RWPE2 (cell line): ENCODE results near the gene SOAT1.

Experiments used
- ATAC-seq: fragments of 200-7000 bp; cut with Tn5 transposase; 3 replicates; pipeline ENCODE4 v1.9.1; 2021; ENCODE audit warnings: low read depth
- DNase-seq: peaks from one replicate; pipeline ENCODE4 v3.0.0-alpha.2; 2020; ENCODE audit warnings: low spot score
- H3K27ac ChIP-seq: fragments of 450-650 bp; 2 replicates; pipeline ENCODE4 v1.5.1; 2017; ENCODE audit warnings: mild to moderate bottlenecking; ENCODE audit not compliant: poor library complexity, severe bottlenecking
- H3K27me3 ChIP-seq: fragments of 250-450 bp; sonication (Bioruptor Pico); 2 replicates; pipeline ENCODE4 v1.5.1; 2021; ENCODE audit warnings: mild to moderate bottlenecking, moderate library complexity; ENCODE audit not compliant: insufficient read depth, poor library complexity, severe bottlenecking
- H3K36me3 ChIP-seq: fragments of 250-450 bp; sonication (Bioruptor Pico); 2 replicates; pipeline ENCODE4 v1.5.1; 2020; ENCODE audit warnings: low read depth, mild to moderate bottlenecking, moderate library complexity
- H3K4me1 ChIP-seq: fragments of 250-450 bp; sonication (Bioruptor Pico); 2 replicates; pipeline ENCODE4 v1.5.1; 2021; ENCODE audit warnings: mild to moderate bottlenecking, moderate library complexity; ENCODE audit not compliant: insufficient read depth, poor library complexity, severe bottlenecking
- H3K4me3 ChIP-seq: fragments of 250-450 bp; sonication (Bioruptor Pico); 2 replicates; pipeline ENCODE4 v1.5.1; 2021; ENCODE audit warnings: mild to moderate bottlenecking, moderate library complexity; ENCODE audit not compliant: severe bottlenecking
- H3K9me3 ChIP-seq: fragments of 250-450 bp; sonication (Bioruptor Pico); 2 replicates; pipeline ENCODE4 v1.5.1; 2021; ENCODE audit warnings: mild to moderate bottlenecking, moderate library complexity; ENCODE audit not compliant: severe bottlenecking
- TF ChIP-seq, protein P1 (sequence below): fragments of 450-650 bp; IDR thresholded peaks from one replicate; pipeline ENCODE4 v1.5.1; 2017; ENCODE audit warnings: mild to moderate bottlenecking, moderate library complexity; ENCODE audit not compliant: poor library complexity, severe bottlenecking

Gene SOAT1

DNA sequence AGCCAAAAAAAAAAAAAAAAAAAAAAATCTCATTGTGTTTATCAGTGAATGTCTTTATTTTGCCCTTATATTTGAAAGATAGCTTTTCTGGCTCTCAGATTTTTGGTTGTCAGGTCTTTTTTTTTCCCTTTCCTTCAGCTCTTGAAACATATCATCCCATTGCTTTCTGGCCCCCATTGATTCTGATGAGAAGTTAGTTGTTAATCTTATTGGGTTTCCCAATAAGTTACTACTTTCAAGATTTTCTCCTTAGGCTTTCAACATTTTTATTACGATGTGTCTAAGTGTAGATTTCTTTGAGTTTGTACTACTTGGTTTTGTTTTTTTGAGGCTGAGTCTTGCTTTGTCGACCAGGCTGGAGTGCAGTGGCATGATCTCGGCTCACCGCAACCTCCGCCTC, 14.7 kb upstream of the SOAT1 start:
- H3K4me3 ChIP-seq: no peak overlapping the region
- no peak for ATAC-seq
- no peaks in the 10 kb centered on the region for H3K27me3 ChIP-seq
- no peaks in the 10 kb centered on the region for H3K9me3 ChIP-seq
- H3K27ac ChIP-seq: no peak overlapping the region
- TF ChIP-seq, protein P1, sequence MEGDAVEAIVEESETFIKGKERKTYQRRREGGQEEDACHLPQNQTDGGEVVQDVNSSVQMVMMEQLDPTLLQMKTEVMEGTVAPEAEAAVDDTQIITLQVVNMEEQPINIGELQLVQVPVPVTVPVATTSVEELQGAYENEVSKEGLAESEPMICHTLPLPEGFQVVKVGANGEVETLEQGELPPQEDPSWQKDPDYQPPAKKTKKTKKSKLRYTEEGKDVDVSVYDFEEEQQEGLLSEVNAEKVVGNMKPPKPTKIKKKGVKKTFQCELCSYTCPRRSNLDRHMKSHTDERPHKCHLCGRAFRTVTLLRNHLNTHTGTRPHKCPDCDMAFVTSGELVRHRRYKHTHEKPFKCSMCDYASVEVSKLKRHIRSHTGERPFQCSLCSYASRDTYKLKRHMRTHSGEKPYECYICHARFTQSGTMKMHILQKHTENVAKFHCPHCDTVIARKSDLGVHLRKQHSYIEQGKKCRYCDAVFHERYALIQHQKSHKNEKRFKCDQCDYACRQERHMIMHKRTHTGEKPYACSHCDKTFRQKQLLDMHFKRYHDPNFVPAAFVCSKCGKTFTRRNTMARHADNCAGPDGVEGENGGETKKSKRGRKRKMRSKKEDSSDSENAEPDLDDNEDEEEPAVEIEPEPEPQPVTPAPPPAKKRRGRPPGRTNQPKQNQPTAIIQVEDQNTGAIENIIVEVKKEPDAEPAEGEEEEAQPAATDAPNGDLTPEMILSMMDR: no peak
- DNase-seq: no peak
- no peaks in the 10 kb centered on the region for H3K36me3 ChIP-seq
- H3K4me1 ChIP-seq: no peaks in the 10 kb centered on the region

DNA sequence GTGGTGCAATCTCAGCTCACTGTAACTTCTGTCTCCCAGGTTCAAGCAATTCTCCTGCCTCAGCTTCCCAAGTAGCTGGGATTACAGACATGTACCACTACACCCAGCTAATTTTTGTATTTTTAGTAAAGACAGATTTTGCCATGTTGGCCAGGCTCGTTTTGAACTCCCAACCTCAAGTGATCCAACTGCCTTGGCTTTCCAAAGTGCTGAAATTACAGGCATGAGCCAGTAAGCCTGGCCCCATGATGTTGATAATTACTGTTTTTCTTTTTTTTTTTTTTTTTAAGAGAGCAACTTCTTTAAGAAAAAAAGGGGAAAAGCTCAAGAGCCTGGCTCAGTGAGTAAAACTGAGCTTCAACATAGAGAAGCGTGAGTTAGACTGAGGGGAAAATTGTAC, 9.6 kb upstream of the SOAT1 start:
- no peak overlapping the region for H3K4me3 ChIP-seq
- no peak for ATAC-seq

DNA sequence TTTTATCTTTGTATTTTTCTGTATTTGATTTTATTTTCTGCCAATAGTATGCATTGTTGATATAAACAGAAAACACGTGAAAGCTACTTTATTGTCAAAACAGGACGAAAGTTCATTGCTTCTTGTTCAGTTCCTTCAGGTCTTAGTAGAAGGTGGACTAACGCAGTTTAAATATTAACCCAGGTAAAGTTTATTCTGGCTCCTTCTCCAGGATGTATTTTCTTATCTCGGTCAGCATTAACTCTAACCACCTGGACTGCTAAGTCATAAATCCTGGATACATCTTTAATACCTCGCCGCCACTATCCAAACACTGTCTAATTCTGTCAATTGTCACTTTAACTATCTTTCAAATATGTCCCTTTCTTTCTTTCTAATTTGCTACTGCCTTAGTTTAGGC, 5.7 kb upstream of the SOAT1 start:
- ATAC-seq: no peak
- Histone ChIP-seq H3K4me1 (no peaks in the 10 kb centered on the region), H3K4me3 (no peak overlapping the region), H3K27me3 (no peaks in the 10 kb centered on the region), H3K9me3 (no peaks in the 10 kb centered on the region), H3K27ac (no peak overlapping the region), H3K36me3 (no peaks in the 10 kb centered on the region)
- DNase-seq: no peak
- TF ChIP-seq, protein P1: no peak

More for the DNA sequence above, 9.6 kb upstream of the SOAT1 start:
- H3K4me1 ChIP-seq: no peaks in the 10 kb centered on the region
- no peaks in the 10 kb centered on the region for H3K9me3 ChIP-seq
- DNase-seq: no peak
- TF ChIP-seq, protein P1: no peak
- H3K27ac ChIP-seq: no peak overlapping the region
- no peaks in the 10 kb centered on the region for H3K36me3 ChIP-seq
- no peaks in the 10 kb centered on the region for H3K27me3 ChIP-seq

DNA sequence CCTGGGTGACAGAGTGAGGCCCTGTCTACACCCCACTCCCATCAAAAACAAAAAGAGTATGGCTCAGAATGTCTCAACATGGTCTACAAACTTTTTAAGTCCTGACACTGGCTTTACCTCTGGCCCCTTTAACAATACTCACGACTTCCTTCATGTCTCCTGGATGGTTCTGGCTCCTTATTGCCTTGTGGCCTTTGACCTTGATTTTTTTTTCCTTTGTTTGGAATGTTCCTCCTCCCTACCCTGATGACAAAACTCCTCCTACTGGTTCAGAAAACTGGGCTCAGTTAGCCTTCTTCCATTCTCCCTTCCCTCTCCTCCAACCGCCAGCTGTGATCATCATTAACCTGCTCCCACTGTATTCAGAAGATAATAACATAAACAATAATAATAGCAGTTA, 4.6 kb upstream of the SOAT1 start:
- Histone ChIP-seq H3K27ac (no peak overlapping the region), H3K9me3 (no peaks in the 10 kb centered on the region), H3K4me3 (no peak overlapping the region), H3K27me3 (no peaks in the 10 kb centered on the region), H3K36me3 (no peaks in the 10 kb centered on the region), H3K4me1 (no peaks in the 10 kb centered on the region)
- DNase-seq: no peak
- TF ChIP-seq, protein P1: no peak
- ATAC-seq: no peak

DNA sequence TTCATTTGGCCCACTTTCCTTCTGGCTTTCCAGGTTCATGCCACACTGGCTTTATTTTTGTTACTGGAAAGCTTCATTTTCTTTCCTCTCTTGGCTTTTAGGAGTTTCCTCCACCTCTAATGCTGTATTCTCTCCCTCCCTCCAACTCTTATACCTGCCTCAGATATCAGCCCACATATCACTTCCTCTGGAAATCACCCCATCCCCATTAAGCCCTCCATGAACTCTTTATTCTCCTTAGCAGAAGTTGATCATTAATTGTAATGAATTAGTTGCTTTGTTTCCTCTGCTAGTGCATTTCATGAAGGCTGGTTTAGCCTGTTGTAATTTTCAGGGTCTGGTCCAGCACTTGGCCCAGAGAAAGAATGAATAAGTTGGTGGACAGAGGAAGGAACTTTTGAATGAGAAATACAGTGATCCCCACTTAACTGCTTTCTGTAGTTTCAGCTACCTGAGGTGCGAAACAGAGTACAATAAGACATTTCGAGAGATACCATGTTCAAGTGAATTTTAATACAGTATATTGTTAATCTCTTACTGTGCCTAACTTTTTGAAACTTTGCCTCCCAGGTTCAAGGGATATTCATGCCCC, 1.7 kb downstream of the SOAT1 start:
- Histone ChIP-seq H3K36me3 (no peaks in the 10 kb centered on the region), H3K27me3 (no peaks in the 10 kb centered on the region), H3K4me3 (no peak overlapping the region), H3K4me1 (peaks cover 4% of the 10 kb centered on the region), H3K27ac (peak overlapping the region; percentile 53), H3K9me3 (no peaks in the 10 kb centered on the region)
- TF ChIP-seq, protein P1: no peak
- DNase-seq: no peak
- ATAC-seq: no peak
